Measurements from ENCODE around the gene KRT81.

The KRT81 gene

DNA sequence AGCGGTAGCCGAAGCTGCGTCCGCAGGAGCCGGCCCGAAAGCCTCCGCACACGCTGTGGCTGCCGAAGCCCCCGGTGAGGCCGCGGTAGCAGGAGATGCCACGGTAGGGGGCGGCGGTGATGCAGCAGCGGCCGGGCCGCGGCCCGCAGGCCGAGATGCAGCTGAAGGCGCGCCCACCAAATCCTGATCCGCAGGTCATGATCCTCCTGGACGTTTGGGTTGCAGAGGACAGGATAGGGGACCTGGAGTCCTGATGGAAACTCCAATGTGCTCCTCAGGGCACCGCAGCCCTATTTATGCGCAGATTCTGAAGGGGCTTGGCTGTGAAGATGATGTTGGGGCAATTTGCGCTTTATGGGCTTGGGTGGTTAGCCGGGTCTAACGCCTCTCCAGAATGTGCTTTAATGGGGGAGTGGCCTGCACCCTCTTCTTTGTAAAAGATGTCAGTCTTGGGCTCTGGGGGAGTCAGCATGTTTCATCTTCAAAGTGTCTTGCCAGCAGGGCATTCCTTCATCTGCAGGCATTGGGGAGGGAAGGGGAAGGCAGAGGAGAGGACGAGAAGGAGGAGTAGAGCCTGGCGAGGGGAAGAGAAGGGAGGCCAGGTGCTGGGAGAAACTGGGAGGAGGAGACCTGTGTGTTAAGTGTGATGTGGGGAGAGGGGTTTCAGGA is at the start of gene KRT81:
TSS of gene KRT81 (minus strand) at position 268 of the 669 bp plus-strand sequence. CDS start at position 199, 69 bp downstream.
- Histone ChIP-seq H3K4me3 (ENCODE audit: low read depth, low read length) (no peak within 1 kb of the TSS), H3K27ac (ENCODE audit: low read depth, low read length) (no peak within 1 kb of the TSS), H3K36me3 (ENCODE audit: insufficient read depth, low read length) (no peaks in the 10 kb centered on the region), H3K4me1 (ENCODE audit: control insufficient read depth, insufficient read depth, low read length, unreplicated experiment) (no peaks in the 10 kb centered on the region), H3K27me3 (ENCODE audit: insufficient read depth, low read length) (peaks cover 4% of the 10 kb centered on the region; the same call in 1 of the 2 replicates), H2AFZ (ENCODE audit: low read length, unreplicated experiment) (no peak within 1 kb of the TSS), H3K79me2 (ENCODE audit: control insufficient read depth, insufficient read depth, low read length, unreplicated experiment) (no peaks in the 10 kb centered on the region)

DNA sequence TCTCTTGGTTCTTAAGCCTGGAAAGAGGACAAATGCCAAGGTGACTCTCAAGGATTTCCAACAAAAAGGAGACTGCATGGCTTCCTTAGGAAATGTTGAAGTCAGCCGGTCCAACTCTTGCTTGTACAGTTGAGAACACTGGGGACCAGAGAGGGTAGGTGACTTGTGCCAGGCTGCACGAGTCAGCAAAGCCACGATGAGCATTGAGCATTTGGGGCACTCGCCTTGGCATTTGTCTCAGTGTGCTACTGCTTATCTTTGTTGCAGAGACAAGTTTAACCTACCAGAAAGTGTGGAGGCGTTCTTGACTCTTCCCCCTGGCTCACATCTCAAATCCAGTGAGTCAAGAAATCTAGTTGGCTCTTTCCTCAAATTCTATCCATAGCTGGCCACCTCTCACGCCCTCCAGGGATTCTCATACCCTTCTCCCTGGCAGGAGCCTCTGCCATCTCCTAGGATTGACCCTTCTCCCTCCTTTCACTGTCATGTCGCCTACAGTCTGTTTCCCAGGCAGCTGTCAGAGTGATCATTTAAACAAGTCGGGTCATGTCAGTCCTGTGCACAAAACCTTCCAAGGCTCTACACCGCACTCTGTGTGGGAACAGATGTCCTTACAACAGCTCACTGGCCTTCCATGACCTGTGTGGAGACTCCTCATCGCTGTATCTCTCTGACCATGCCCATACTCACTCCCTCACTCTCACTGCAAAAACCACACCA is 47.1 kb upstream of the KRT81 start:
- Histone ChIP-seq H2AFZ (ENCODE audit: low read length, unreplicated experiment) (no peak overlapping the region), H3K27me3 (ENCODE audit: insufficient read depth, low read length) (0 out of 2 replicates have a peak, but pooled peaks cover 4% of the 10 kb centered on the region), H3K4me3 (ENCODE audit: low read depth, low read length) (no peak overlapping the region), H3K27ac (ENCODE audit: low read depth, low read length) (no peak overlapping the region), H3K36me3 (ENCODE audit: insufficient read depth, low read length) (no peaks in the 10 kb centered on the region), H3K4me1 (ENCODE audit: control insufficient read depth, insufficient read depth, low read length, unreplicated experiment) (no peaks in the 10 kb centered on the region), H3K79me2 (ENCODE audit: control insufficient read depth, insufficient read depth, low read length, unreplicated experiment) (no peaks in the 10 kb centered on the region)

DNA sequence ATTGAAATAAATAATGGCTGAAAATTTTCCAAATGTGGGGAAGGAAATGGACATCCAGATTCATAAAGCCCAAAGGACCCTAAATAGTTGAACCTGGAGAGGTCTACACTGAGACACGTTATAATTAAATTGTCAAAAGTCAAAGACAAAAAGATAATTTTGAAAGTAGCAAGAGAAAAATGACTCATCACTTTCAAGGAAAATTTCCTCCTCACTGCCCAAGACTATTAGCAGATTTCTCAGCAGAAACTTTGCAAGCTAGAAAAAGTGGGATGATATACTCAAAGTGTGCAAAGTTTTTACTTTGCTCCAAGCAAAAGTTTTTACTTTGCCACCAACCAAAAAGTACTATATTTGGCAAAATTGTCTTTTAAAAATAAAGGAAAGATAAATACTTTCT is 45.7 kb upstream of the KRT81 start:
- no peak overlapping the region for H3K27ac ChIP-seq (ENCODE audit: low read depth, low read length)
- H3K4me3 ChIP-seq (ENCODE audit: low read depth, low read length) = no peak overlapping the region
- H3K36me3 ChIP-seq (ENCODE audit: insufficient read depth, low read length) = no peaks in the 10 kb centered on the region
- H3K79me2 ChIP-seq (ENCODE audit: control insufficient read depth, insufficient read depth, low read length, unreplicated experiment) = no peaks in the 10 kb centered on the region
- H3K4me1 ChIP-seq (ENCODE audit: control insufficient read depth, insufficient read depth, low read length, unreplicated experiment) = no peaks in the 10 kb centered on the region
- peak overlapping the region; percentile 8 for H2AFZ ChIP-seq (ENCODE audit: low read length, unreplicated experiment)
- H3K27me3 ChIP-seq (ENCODE audit: insufficient read depth, low read length) = 0 out of 2 replicates have a peak, but pooled peaks cover 2% of the 10 kb centered on the region

DNA sequence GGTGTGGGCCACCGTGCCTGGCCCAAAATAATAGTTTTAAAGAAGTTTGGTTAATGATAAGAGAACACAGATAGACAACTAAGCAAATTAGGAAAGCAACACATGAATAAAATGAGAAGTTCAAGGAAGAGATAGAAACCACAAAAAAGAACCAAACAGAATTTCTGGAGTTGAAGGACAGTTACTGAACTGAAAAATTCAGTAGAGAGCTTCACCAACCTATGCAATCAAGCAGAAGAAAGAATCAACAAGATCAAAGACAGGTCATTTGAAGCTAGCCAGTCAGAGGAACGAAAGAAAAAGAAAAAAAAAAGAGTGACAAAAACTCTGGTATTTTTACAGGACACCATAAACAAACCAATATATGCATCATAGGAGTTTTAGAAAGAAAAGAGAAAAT is 45.3 kb upstream of the KRT81 start:
- Histone ChIP-seq H3K4me3 (ENCODE audit: low read depth, low read length) (no peak overlapping the region), H2AFZ (ENCODE audit: low read length, unreplicated experiment) (peak overlapping the region; percentile 8), H3K27me3 (ENCODE audit: insufficient read depth, low read length) (0 out of 2 replicates have a peak, but pooled peaks cover 2% of the 10 kb centered on the region), H3K36me3 (ENCODE audit: insufficient read depth, low read length) (no peaks in the 10 kb centered on the region), H3K27ac (ENCODE audit: low read depth, low read length) (no peak overlapping the region), H3K4me1 (ENCODE audit: control insufficient read depth, insufficient read depth, low read length, unreplicated experiment) (no peaks in the 10 kb centered on the region), H3K79me2 (ENCODE audit: control insufficient read depth, insufficient read depth, low read length, unreplicated experiment) (no peaks in the 10 kb centered on the region)

DNA sequence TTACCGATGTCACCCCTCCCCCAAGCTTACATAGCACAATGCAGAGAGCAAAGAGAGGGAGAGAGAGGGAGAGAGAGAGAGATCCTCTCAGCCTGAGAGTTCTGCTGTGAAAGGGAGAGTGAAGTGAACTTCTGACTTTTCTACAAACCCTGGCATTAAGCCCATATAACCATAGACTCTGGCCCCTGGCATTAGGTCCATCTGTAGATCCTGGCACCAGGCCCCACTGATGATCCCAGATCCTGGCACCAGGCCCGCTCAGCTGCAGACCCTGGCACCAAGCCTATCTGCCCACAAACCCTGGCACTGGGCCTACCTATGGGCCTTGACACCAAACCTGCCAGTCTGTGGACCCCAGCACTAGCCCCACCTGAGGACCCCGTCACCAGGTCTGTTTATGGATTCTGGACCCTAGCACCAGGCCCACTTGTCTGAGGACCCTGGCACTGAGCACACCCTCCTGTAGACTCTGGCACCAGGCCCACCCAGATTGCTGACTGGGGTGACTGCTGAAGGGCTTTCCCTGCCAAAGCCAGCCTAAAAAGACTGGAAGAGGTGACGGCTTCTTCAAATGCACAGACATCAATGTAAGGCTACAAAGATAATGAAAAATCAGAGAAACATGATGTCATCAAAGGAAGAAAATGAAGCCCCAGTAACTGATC is 44.4 kb upstream of the KRT81 start:
- H3K36me3 ChIP-seq (ENCODE audit: insufficient read depth, low read length) = no peaks in the 10 kb centered on the region
- H3K27ac ChIP-seq (ENCODE audit: low read depth, low read length) = no peak overlapping the region
- H3K4me3 ChIP-seq (ENCODE audit: low read depth, low read length) = no peak overlapping the region
- no peaks in the 10 kb centered on the region for H3K79me2 ChIP-seq (ENCODE audit: control insufficient read depth, insufficient read depth, low read length, unreplicated experiment)
- H3K27me3 ChIP-seq (ENCODE audit: insufficient read depth, low read length) = 0 out of 2 replicates have a peak, but pooled peaks cover 2% of the 10 kb centered on the region
- no peak overlapping the region for H2AFZ ChIP-seq (ENCODE audit: low read length, unreplicated experiment)
- no peaks in the 10 kb centered on the region for H3K4me1 ChIP-seq (ENCODE audit: control insufficient read depth, insufficient read depth, low read length, unreplicated experiment)

DNA sequence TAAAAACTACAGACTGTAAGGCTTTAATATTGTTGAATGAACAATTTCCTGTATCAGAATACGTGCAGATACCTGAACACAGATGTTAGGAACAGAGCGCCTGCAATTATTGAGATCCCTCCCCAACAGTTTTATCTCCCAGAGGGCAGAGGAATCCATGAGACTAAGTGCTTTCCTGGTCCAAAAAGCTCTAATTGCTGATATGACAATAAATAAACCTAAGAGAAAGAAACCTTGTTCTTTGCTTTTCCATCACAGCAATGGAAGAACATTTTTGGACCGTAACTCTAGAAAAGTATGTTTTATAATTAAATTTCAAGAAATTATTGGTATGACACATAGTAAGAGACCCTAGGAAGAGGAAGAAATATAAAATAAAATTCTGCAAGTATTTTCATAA is 42.9 kb upstream of the KRT81 start:
- no peak overlapping the region for H3K4me3 ChIP-seq (ENCODE audit: low read depth, low read length)
- H3K4me1 ChIP-seq (ENCODE audit: control insufficient read depth, insufficient read depth, low read length, unreplicated experiment) = no peaks in the 10 kb centered on the region
- H3K27me3 ChIP-seq (ENCODE audit: insufficient read depth, low read length) = 0 out of 2 replicates have a peak, but pooled peaks cover 2% of the 10 kb centered on the region
- no peak overlapping the region for H3K27ac ChIP-seq (ENCODE audit: low read depth, low read length)
- H3K36me3 ChIP-seq (ENCODE audit: insufficient read depth, low read length) = no peaks in the 10 kb centered on the region
- no peaks in the 10 kb centered on the region for H3K79me2 ChIP-seq (ENCODE audit: control insufficient read depth, insufficient read depth, low read length, unreplicated experiment)
- H2AFZ ChIP-seq (ENCODE audit: low read length, unreplicated experiment) = no peak overlapping the region

DNA sequence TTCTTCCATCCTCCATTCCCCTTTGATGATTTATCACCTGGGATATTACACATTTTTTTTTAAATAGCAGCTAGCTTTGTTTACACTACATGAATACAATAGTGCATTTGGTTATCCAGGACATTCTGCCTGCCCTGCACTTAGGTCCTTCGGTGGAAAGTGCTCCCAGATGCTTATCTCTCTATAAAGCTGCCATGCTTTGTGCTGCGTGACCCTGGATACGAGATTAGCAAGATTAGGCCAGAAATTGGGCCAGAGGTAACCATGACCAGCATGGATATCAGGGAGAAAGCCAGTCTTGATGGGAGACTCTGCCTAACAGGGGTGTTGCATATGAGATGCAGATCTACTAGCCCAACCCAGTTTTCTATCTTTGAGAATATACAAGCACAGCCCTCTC is 42.0 kb upstream of the KRT81 start:
- H3K4me3 ChIP-seq (ENCODE audit: low read depth, low read length) = no peak overlapping the region
- no peaks in the 10 kb centered on the region for H3K79me2 ChIP-seq (ENCODE audit: control insufficient read depth, insufficient read depth, low read length, unreplicated experiment)
- no peak overlapping the region for H3K27ac ChIP-seq (ENCODE audit: low read depth, low read length)
- H3K4me1 ChIP-seq (ENCODE audit: control insufficient read depth, insufficient read depth, low read length, unreplicated experiment) = no peaks in the 10 kb centered on the region
- no peak overlapping the region for H2AFZ ChIP-seq (ENCODE audit: low read length, unreplicated experiment)
- no peaks in the 10 kb centered on the region for H3K36me3 ChIP-seq (ENCODE audit: insufficient read depth, low read length)
- H3K27me3 ChIP-seq (ENCODE audit: insufficient read depth, low read length) = 0 out of 2 replicates have a peak, but pooled peaks cover 2% of the 10 kb centered on the region

DNA sequence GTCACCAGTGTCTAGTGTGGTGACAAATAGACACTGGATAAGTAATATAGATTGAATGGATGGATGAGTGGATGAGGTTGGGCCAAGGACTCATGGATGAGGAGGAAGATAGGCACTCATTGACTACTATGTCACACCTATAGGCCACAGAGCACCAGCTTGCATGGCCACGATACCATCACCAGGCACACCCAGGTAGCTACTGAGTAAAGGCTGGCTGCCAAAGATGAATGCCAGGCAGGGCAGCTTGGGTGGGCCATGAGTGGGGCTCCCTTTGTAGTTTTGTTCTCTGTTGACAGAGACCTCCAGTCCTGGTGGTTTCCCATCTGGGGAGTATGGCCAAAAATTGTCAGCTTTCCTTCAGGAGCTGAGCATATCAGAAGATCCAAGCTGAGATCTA is 41.0 kb upstream of the KRT81 start:
- no peak overlapping the region for H3K4me3 ChIP-seq (ENCODE audit: low read depth, low read length)
- no peak overlapping the region for H3K27ac ChIP-seq (ENCODE audit: low read depth, low read length)
- H3K4me1 ChIP-seq (ENCODE audit: control insufficient read depth, insufficient read depth, low read length, unreplicated experiment) = peaks cover under 1% of the 10 kb centered on the region
- 0 out of 2 replicates have a peak, but pooled peaks cover 2% of the 10 kb centered on the region for H3K27me3 ChIP-seq (ENCODE audit: insufficient read depth, low read length)
- H3K36me3 ChIP-seq (ENCODE audit: insufficient read depth, low read length) = no peaks in the 10 kb centered on the region
- no peaks in the 10 kb centered on the region for H3K79me2 ChIP-seq (ENCODE audit: control insufficient read depth, insufficient read depth, low read length, unreplicated experiment)
- no peak overlapping the region for H2AFZ ChIP-seq (ENCODE audit: low read length, unreplicated experiment)

DNA sequence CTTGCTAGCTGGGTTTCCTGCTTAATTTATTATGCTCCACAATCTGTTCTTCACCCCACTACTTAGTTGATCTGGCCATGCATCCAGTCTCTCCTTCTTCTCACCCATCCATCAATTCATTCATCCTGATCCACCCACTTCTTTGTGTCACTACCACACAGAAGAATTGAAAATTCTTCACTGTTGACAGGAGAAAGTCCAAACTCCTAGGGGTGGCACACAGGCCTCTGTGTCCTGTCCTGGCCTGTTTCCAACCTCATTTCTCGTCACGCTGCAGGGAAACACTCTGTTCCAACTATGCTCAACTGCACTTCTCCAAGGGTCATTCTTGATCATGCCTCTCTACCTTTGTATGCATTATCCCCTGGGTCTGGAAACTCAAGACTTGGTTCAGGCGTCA is 40.5 kb upstream of the KRT81 start:
- Histone ChIP-seq H2AFZ (ENCODE audit: low read length, unreplicated experiment) (no peak overlapping the region), H3K4me3 (ENCODE audit: low read depth, low read length) (no peak overlapping the region), H3K79me2 (ENCODE audit: control insufficient read depth, insufficient read depth, low read length, unreplicated experiment) (no peaks in the 10 kb centered on the region), H3K27ac (ENCODE audit: low read depth, low read length) (no peak overlapping the region), H3K36me3 (ENCODE audit: insufficient read depth, low read length) (no peaks in the 10 kb centered on the region), H3K27me3 (ENCODE audit: insufficient read depth, low read length) (0 out of 2 replicates have a peak, but pooled peaks cover 2% of the 10 kb centered on the region), H3K4me1 (ENCODE audit: control insufficient read depth, insufficient read depth, low read length, unreplicated experiment) (peaks cover 4% of the 10 kb centered on the region)

DNA sequence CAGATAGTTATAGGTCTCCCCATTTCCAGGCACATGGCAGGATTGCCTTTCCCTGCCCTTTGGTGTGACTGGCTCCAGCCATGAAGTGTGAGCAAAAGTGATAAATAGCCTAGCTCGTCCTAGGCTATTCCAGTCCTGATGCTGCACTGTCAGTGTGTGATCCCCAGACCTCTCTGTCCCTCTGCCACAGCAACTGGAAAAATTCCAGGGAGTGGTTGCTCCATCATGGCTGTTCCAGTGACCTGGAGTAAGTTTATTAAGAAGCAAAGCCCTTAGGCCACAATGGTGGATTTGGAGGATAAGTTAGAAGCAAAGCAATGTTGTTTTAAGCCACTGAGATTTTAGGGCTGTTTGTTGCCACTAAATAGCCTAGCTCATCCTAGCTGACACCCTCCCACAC is 39.7 kb upstream of the KRT81 start:
- no peaks in the 10 kb centered on the region for H3K36me3 ChIP-seq (ENCODE audit: insufficient read depth, low read length)
- H3K79me2 ChIP-seq (ENCODE audit: control insufficient read depth, insufficient read depth, low read length, unreplicated experiment) = no peaks in the 10 kb centered on the region
- no peak overlapping the region for H3K4me3 ChIP-seq (ENCODE audit: low read depth, low read length)
- H3K4me1 ChIP-seq (ENCODE audit: control insufficient read depth, insufficient read depth, low read length, unreplicated experiment) = peaks cover 4% of the 10 kb centered on the region
- H3K27me3 ChIP-seq (ENCODE audit: insufficient read depth, low read length) = 0 out of 2 replicates have a peak, but pooled peaks cover 2% of the 10 kb centered on the region
- H3K27ac ChIP-seq (ENCODE audit: low read depth, low read length) = no peak overlapping the region
- H2AFZ ChIP-seq (ENCODE audit: low read length, unreplicated experiment) = no peak overlapping the region

Data from ACC112 (cell line).